SK-N-SH treated with all-trans-retinoic acid at 6 μM for 48 hours (cell line): ENCODE data around the gene PTPRN2.

Experiments used
- ATAC-seq: fragments of 200-7000 bp; cut with Tn5 transposase; 3 replicates; pipeline ENCODE4 v1.9.1; 2020; ENCODE audit warnings: mild to moderate bottlenecking, moderate library complexity
- ARNTL ChIP-seq: fragments of 450-650 bp; formaldehyde crosslinking; IDR thresholded peaks from 2 replicates; pipeline ENCODE4 v1.5.0; 2020; ENCODE audit warnings: low read depth, mild to moderate bottlenecking, moderate library complexity, borderline replicate concordance
- CSDC2 ChIP-seq: fragments of 250-450 bp; sonication (Bioruptor Pico); IDR thresholded peaks from 2 replicates; pipeline ENCODE4 v1.5.0; 2020; ENCODE audit warnings: mild to moderate bottlenecking, moderate library complexity
- CSRNP3 ChIP-seq: fragments of 250-450 bp; sonication (Bioruptor Pico); IDR thresholded peaks from 2 replicates; pipeline ENCODE4 v1.5.1; 2021; ENCODE audit warnings: mild to moderate bottlenecking, moderate library complexity
- ESRRG ChIP-seq: fragments of 250-450 bp; sonication (Bioruptor Pico); IDR thresholded peaks from 2 replicates; pipeline ENCODE4 v1.6.1; 2021; ENCODE audit warnings: mild to moderate bottlenecking
- GLIS3 ChIP-seq: fragments of 250-450 bp; sonication (Bioruptor Pico); IDR thresholded peaks from 2 replicates; pipeline ENCODE4 v1.5.0; 2020; ENCODE audit warnings: mild to moderate bottlenecking, moderate library complexity
- ISL1 ChIP-seq: fragments of 250-450 bp; sonication (Bioruptor Pico); IDR thresholded peaks from 2 replicates; pipeline ENCODE4 v2.1.2; 2022; ENCODE audit warnings: mild to moderate bottlenecking, moderate library complexity
- OSR1 ChIP-seq: fragments of 250-450 bp; sonication (Bioruptor Pico); IDR thresholded peaks from 2 replicates; pipeline ENCODE4 v1.8.0; 2022; ENCODE audit warnings: moderate library complexity, mild to moderate bottlenecking, inconsistent platforms
- PATZ1 ChIP-seq: fragments of 250-450 bp; sonication (Bioruptor Pico); IDR thresholded peaks from 2 replicates; pipeline ENCODE4 v1.8.0; 2020; ENCODE audit warnings: mild to moderate bottlenecking, moderate library complexity, borderline replicate concordance
- POU6F1 ChIP-seq: fragments of 250-450 bp; sonication (Bioruptor Pico); IDR thresholded peaks from 2 replicates; pipeline ENCODE4 v1.8.0; 2021; ENCODE audit warnings: low read depth, mild to moderate bottlenecking, moderate library complexity, borderline replicate concordance
- PPARA ChIP-seq: fragments of 250-450 bp; sonication (Bioruptor Pico); IDR thresholded peaks from 2 replicates; pipeline ENCODE4 v1.5.0; 2020; ENCODE audit warnings: mild to moderate bottlenecking, borderline replicate concordance
- RARB ChIP-seq: fragments of 250-450 bp; sonication (Bioruptor Pico); IDR thresholded peaks from 2 replicates; pipeline ENCODE4 v1.8.0; 2021; ENCODE audit warnings: mild to moderate bottlenecking, moderate library complexity
- SNAI2 ChIP-seq: fragments of 250-450 bp; sonication (Bioruptor Pico); IDR thresholded peaks from 2 replicates; pipeline ENCODE4 v1.5.0; 2020; ENCODE audit warnings: mild to moderate bottlenecking, moderate library complexity
- TCF4 ChIP-seq: fragments of 250-450 bp; sonication (Bioruptor Pico); IDR thresholded peaks from 2 replicates; pipeline ENCODE4 v1.8.0; 2021; ENCODE audit warnings: mild to moderate bottlenecking, moderate library complexity, borderline replicate concordance
- TOX ChIP-seq: fragments of 250-450 bp; sonication (Bioruptor Pico); IDR thresholded peaks from 2 replicates; pipeline ENCODE4 v1.8.0; 2021; ENCODE audit warnings: mild to moderate bottlenecking, moderate library complexity, borderline replicate concordance
- TSHZ2 ChIP-seq: fragments of 250-450 bp; sonication (Bioruptor Pico); IDR thresholded peaks from 2 replicates; pipeline ENCODE4 v1.5.0; 2020; ENCODE audit warnings: mild to moderate bottlenecking, moderate library complexity
- ZC3H10 ChIP-seq: fragments of 250-450 bp; sonication (Bioruptor Pico); IDR thresholded peaks from 2 replicates; pipeline ENCODE4 v1.5.1; 2021; ENCODE audit warnings: mild to moderate bottlenecking, moderate library complexity
- ZFP3 ChIP-seq: fragments of 250-450 bp; sonication (Bioruptor Pico); IDR thresholded peaks from 2 replicates; pipeline ENCODE4 v1.5.0; 2020; ENCODE audit warnings: mild to moderate bottlenecking, moderate library complexity
- ZFP30 ChIP-seq: fragments of 450-650 bp; formaldehyde crosslinking; IDR thresholded peaks from 2 replicates; pipeline ENCODE4 v1.5.0; 2022; ENCODE audit warnings: mild to moderate bottlenecking, moderate library complexity
- ZNF565 ChIP-seq: fragments of 450-650 bp; formaldehyde crosslinking; conservative IDR thresholded peaks from 2 replicates; pipeline ENCODE4 v1.5.0; 2020; ENCODE audit warnings: low read depth, mild to moderate bottlenecking, moderate library complexity
- ZNF70 ChIP-seq: fragments of 450-650 bp; formaldehyde crosslinking; IDR thresholded peaks from 2 replicates; pipeline ENCODE4 v1.5.0; 2020; ENCODE audit warnings: mild to moderate bottlenecking, moderate library complexity
- ZNF8 ChIP-seq: fragments of 450-650 bp; formaldehyde crosslinking; IDR thresholded peaks from 2 replicates; pipeline ENCODE4 v1.5.0; 2020; ENCODE audit warnings: mild to moderate bottlenecking, moderate library complexity
- TF ChIP-seq, protein P1 (sequence below): fragments of 250-450 bp; sonication (Bioruptor Pico); IDR thresholded peaks from 2 replicates; pipeline ENCODE4 v1.5.1; 2020; ENCODE audit warnings: low read depth, mild to moderate bottlenecking, moderate library complexity

Gene PTPRN2

DNA sequence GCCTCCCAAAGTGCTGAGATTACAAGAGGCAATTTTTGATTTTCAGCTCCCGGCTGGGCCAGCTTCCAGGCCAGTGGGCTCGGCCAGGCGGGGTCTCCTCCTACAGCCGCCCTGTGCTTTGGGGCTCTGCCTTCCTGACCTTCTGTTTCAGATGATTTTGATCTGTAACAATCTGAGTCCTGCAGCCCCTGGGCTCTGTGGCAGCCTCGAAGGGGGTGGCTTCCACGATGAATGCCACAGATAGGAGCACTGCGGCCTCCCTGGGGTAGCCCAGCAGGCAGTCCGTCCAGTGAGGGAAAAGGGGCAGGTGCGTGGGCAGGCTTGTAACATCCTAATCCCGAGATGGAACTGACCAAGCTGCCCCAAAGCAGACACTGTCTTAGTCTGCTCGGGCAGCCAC is 1073.3 kb downstream of the PTPRN2 start:
- no peak for ATAC-seq
- no peak for TF ChIP-seq ZNF8 (CRISPR knock-in tag)
- no peak for TF ChIP-seq PATZ1 (CRISPR knock-in tag)
- no peak for TF ChIP-seq TOX (CRISPR knock-in tag)
- TF ChIP-seq TCF4 = no peak
- no peak for TF ChIP-seq ZNF70 (CRISPR knock-in tag)
- TF ChIP-seq ARNTL = no peak
- TF ChIP-seq ZNF565 = no peak
- no peak for TF ChIP-seq SNAI2 (CRISPR knock-in tag)
- TF ChIP-seq ZFP3 (CRISPR knock-in tag) = no peak
- no peak for TF ChIP-seq ESRRG
- TF ChIP-seq CSDC2 (CRISPR knock-in tag) = no peak
- no peak for TF ChIP-seq ZFP30

GRCh38 chr7:157513682-157514081 is 1073.9 kb downstream of the PTPRN2 start:
- TF ChIP-seq CSRNP3 (CRISPR knock-in tag) (no peak), ZC3H10 (CRISPR knock-in tag) (no peak), ARNTL (no peak), POU6F1 (CRISPR knock-in tag) (no peak), RARB (no peak), ISL1 (CRISPR knock-in tag) (no peak), ZNF565 (no peak), SNAI2 (CRISPR knock-in tag) (no peak), ZNF8 (CRISPR knock-in tag) (no peak)
- TF ChIP-seq, protein P1, sequence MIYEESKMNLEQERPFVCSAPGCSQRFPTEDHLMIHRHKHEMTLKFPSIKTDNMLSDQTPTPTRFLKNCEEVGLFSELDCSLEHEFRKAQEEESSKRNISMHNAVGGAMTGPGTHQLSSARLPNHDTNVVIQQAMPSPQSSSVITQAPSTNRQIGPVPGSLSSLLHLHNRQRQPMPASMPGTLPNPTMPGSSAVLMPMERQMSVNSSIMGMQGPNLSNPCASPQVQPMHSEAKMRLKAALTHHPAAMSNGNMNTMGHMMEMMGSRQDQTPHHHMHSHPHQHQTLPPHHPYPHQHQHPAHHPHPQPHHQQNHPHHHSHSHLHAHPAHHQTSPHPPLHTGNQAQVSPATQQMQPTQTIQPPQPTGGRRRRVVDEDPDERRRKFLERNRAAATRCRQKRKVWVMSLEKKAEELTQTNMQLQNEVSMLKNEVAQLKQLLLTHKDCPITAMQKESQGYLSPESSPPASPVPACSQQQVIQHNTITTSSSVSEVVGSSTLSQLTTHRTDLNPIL (CRISPR knock-in tag) = no peak
- TF ChIP-seq, all 23 proteins: peak for 0
- no peak for ATAC-seq

- ATAC-seq = no peak
- TF ChIP-seq ZFP3 (CRISPR knock-in tag) = no peak
- TF ChIP-seq GLIS3 (CRISPR knock-in tag) = no peak
Observed at GRCh38 chr7:157513162-157513621, 1074.4 kb downstream of the PTPRN2 start.

DNA sequence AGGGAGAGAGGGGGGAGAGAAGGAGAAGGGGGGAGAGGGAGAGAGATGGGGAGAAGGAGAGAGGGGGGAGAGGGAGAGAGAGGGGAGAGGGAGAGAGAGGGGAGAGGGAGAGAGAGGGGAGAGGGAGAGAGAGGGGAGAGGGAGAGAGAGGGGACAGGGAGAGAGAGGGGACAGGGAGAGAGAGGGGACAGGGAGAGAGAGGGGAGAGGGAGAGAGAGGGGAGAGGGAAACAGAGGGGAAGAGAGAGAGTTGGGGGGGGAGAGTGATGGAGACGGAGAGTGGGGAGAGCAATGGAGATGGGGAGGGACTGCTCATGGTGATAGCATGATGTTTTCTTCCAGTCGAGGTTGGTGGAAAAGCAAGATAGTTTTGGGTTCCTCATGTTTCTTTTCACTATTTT is 1078.4 kb downstream of the PTPRN2 start:
- ATAC-seq = no peak
- no peak for TF ChIP-seq ZNF565
- TF ChIP-seq TSHZ2 (CRISPR knock-in tag) = no peak
- TF ChIP-seq TCF4 = no peak
- TF ChIP-seq SNAI2 (CRISPR knock-in tag) = no peak
- no peak for TF ChIP-seq TOX (CRISPR knock-in tag)
- no peak for TF ChIP-seq ZNF8 (CRISPR knock-in tag)
- TF ChIP-seq ZNF70 (CRISPR knock-in tag) = no peak
- no peak for TF ChIP-seq PPARA (CRISPR knock-in tag)
- TF ChIP-seq ZFP3 (CRISPR knock-in tag) = no peak
- no peak for TF ChIP-seq ARNTL
- TF ChIP-seq ESRRG = no peak
- TF ChIP-seq CSDC2 (CRISPR knock-in tag) = no peak
- TF ChIP-seq OSR1 (CRISPR knock-in tag) = no peak
- TF ChIP-seq PATZ1 (CRISPR knock-in tag) = no peak
- no peak for TF ChIP-seq POU6F1 (CRISPR knock-in tag)
- TF ChIP-seq ZC3H10 (CRISPR knock-in tag) = no peak
